Subcutaneous abdominal adipose tissue (tissue), 5 donors: Measurements from ENCODE around the gene PARP4.
A peak's percentile ranks its signal among the peaks of the same experiment; 100 is the strongest.

ENCODE experiments used
- H3K27ac ChIP-seq: one replicate; pipeline ENCODE4 v1.7.0; 2013; ENCODE audit warnings: low read depth, mild to moderate bottlenecking, inconsistent platforms, low read length, moderate library complexity
- H3K27me3 ChIP-seq, 5 donors: one replicate each; pipeline ENCODE4 v1.7.0; 2013; ENCODE audit warnings: low read length in 5 of 5, inconsistent platforms in 1 of 5; ENCODE audit not compliant: control insufficient read depth in 5 of 5, insufficient read depth in 4 of 5
- H3K36me3 ChIP-seq, 5 donors: one replicate each; pipeline ENCODE4 v1.7.0; 2013; ENCODE audit warnings: low read length in 5 of 5; ENCODE audit not compliant: control insufficient read depth in 5 of 5, insufficient read depth in 5 of 5
- H3K4me1 ChIP-seq, 5 donors: one replicate each; pipeline ENCODE4 v1.7.0; 2013; ENCODE audit warnings: low read length in 5 of 5, mild to moderate bottlenecking in 3 of 5, moderate library complexity in 1 of 5; ENCODE audit not compliant: control insufficient read depth in 5 of 5, insufficient read depth in 5 of 5
- H3K4me3 ChIP-seq, 5 donors: one replicate each; pipeline ENCODE4 v1.7.0; 2013; ENCODE audit warnings: low read length in 5 of 5, low read depth in 1 of 5
- H3K9ac ChIP-seq, 5 donors: one replicate each; pipeline ENCODE4 v1.7.0; 2013; ENCODE audit warnings: low read length in 5 of 5, mild to moderate bottlenecking in 4 of 5, moderate library complexity in 3 of 5
- H3K9me3 ChIP-seq, 5 donors: one replicate each; pipeline ENCODE4 v1.7.0; 2013; ENCODE audit warnings: low read length in 5 of 5; ENCODE audit not compliant: control insufficient read depth in 5 of 5
- donor health status: healthy.
- donor health status: healthy.
- donor health status: healthy.
- donor health status: healthy.
- donor health status: healthy.

The PARP4 gene

DNA sequence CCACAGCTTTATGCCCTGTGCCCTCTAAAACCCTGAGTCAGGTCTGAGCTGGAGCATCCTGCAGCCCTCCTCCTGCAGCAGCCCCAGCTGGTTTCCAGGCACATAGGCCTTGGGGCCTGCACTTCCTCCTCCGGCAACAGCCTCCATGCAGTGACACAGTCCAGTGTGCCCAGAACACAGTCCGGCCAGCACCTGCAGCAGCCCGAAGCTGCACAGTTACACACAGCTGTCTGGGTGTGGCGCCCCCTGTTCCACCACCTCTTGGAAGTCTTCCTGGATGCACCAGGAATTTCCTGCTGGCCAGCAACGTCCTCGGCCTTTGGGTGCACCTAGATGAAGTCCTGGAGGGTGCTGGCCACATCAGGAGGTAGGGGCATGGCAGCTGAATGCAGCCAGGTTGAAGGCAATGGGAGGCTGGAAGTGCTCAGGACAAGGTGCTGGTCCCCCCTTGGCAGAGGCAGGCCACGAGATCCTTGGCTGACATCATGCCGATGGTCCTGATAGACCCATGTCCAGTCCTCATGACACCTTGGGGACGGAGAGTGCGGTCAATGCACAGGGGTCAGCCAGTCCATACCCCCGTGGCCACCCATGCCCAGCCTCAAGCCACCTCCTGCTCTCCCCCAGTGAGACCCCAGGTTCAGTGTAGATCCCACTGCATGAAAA, 27.1 kb upstream of the PARP4 start:
- no peak overlapping the region for H3K9ac ChIP-seq
- no peaks in the 10 kb centered on the region for H3K36me3 ChIP-seq
- no peak overlapping the region for H3K27ac ChIP-seq
- no peak overlapping the region for H3K4me3 ChIP-seq
- no peaks in the 10 kb centered on the region for H3K9me3 ChIP-seq
- H3K4me1 ChIP-seq = peaks cover 0 to 10% (median 8%) of the 10 kb centered on the region in 5 donors
- peaks cover 3 to 10% (median 5%) of the 10 kb centered on the region in 5 donors for H3K27me3 ChIP-seq

DNA sequence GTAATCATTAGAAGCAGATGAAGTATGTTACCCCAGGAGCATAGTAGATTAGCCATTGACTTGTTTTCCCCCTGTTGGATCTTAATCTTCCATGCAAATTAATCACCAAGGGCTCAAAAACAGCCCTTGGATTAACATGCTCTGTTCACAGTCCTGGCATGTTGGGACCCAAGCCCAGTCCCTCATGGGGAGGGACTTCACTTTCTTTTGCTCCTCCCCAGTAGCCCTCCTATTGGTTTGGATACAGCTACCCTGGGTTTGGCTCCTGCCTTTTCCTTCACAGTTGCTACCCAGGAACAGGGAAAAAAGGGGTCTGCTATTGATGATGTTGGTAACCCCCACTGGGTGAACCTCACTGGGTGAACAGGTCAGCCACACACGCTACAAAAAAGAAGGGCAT, 16.9 kb upstream of the PARP4 start:
- Histone ChIP-seq H3K4me1 (no peaks in the 10 kb centered on the region), H3K27me3 (peaks cover 0 to 9% (median 6%) of the 10 kb centered on the region in 5 donors), H3K4me3 (no peak overlapping the region), H3K9ac (no peak overlapping the region), H3K9me3 (no peaks in the 10 kb centered on the region), H3K27ac (no peak overlapping the region), H3K36me3 (no peaks in the 10 kb centered on the region)

DNA sequence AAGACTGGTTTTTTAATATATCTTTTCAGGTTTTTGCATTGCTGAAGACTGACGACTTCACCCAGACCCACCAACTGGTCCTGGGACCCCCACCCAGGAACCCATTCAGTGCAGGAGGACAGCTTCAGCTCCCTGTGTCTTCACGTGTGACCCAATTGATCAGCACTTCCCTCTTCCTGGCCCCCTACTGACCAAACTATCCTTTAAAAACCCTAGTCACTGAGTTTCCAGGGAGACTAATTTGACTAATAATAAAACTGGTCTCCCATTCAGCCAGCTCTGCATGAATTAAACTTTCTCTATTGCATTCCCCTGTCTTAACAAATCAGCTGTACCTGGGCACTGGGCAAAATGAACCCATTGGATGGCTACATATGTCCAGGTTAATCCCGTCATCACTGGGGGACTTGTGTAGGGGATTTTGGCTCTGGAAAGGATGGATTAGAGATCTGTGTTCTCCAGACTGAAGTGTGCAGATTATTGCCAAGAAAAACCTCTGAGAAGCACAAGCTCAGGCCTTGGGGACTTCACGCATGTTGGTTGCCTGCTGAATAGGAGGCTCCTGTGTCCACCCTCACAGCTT, 16.3 kb upstream of the PARP4 start:
- Histone ChIP-seq H3K27me3 (peaks cover 0 to 9% (median 6%) of the 10 kb centered on the region in 5 donors), H3K4me3 (no peak overlapping the region), H3K4me1 (no peaks in the 10 kb centered on the region), H3K9me3 (no peaks in the 10 kb centered on the region), H3K27ac (no peak overlapping the region), H3K36me3 (no peaks in the 10 kb centered on the region), H3K9ac (no peak overlapping the region)

DNA sequence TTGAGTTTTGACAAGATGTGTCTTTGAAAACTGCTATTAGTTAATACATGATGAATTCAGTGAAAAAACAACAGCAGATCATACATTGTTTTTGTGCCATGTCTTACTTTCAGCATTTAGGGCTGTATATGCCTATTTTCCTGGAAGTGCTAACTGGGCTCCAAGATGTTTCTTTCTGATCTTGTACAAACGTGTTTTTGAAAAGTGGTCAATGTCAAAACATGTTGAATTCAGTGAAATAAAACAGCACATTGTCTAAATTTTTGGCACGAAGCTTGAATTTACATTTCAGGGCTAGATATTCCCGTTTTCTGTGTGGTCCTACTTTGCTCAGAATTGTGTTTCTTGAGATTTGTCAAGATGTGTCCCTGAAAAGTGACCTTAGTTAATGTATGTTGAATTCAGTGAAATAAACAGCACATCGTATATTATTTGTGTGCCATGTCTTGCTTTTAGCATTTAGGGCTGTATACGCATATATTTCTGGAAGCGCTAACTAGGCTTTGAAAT, 14.7 kb upstream of the PARP4 start:
- Histone ChIP-seq H3K4me1 (no peaks in the 10 kb centered on the region), H3K27me3 (peaks cover 0 to 9% (median 6%) of the 10 kb centered on the region in 5 donors), H3K4me3 (no peak overlapping the region), H3K36me3 (no peaks in the 10 kb centered on the region), H3K9me3 (no peaks in the 10 kb centered on the region), H3K27ac (no peak overlapping the region), H3K9ac (no peak overlapping the region)

DNA sequence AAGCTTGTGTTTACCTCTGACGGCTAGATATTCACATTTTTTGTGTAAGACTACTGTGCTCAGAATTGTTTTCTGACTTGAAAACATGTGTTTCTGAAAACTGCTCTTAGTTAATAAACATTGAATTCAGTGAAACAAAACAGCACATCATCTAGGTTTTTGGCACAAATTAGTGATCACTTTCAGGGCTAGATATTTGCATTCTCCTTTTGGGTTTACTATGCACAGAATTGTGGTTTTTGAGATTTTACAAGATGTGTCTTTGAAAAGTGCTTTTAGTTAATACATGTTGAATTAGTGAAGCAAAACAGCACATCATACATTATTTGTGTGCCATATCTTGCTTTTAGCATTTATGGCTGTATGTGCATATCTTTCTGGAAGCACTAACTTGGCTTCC, 8.2 kb upstream of the PARP4 start:
- Histone ChIP-seq H3K27ac (no peak overlapping the region), H3K4me1 (no peaks in the 10 kb centered on the region), H3K27me3 (no peaks in the 10 kb centered on the region), H3K9me3 (no peaks in the 10 kb centered on the region), H3K36me3 (no peaks in the 10 kb centered on the region), H3K4me3 (no peak overlapping the region), H3K9ac (no peak overlapping the region)

DNA sequence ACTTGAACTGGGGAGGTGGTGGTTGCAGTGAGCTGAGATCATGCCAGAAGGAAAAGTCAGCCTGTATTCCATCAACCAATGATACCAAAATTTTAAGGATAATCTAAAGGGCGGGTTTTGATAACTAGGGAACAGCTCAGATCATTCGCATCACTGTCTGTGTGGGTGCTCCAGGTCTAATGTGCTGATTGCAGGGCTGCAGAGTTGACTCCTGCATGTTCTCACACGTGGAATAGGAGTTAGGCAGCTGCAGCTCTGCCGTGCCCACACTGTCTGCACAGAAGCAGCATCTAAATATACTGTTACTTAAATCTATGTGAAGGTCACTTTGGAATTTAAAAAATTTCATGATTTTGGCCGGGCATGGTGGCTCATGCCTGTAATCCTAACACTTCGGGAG, 4.3 kb upstream of the PARP4 start:
- Histone ChIP-seq H3K9ac (no peak overlapping the region), H3K9me3 (no peaks in the 10 kb centered on the region), H3K4me3 (no peak overlapping the region), H3K36me3 (no peaks in the 10 kb centered on the region), H3K27ac (no peak overlapping the region), H3K27me3 (no peaks in the 10 kb centered on the region), H3K4me1 (peaks cover 0 to 6% (median 5%) of the 10 kb centered on the region in 5 donors)

DNA sequence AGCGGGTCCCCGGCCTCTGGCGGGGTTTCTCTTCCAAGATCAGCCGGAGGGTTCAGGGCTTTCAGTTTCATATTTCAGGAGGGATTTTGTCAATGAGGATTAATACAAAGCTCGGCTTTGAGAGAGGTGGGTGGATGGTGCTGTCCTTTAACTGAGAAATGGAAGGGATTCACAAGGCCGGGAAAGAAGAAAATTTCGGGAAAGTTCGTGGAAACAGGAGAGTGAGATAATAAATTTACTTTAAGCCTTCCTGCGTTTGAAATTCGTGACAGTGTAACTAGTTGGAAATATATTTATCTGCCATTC, 283 bp upstream of the PARP4 start:
- peaks cover 3 to 20% (median 19%) of the 10 kb centered on the region in 5 donors for H3K4me1 ChIP-seq
- H3K4me3 ChIP-seq = peak overlapping the region; percentile 74 to 98 (median 96)
- H3K36me3 ChIP-seq = no peaks in the 10 kb centered on the region
- H3K27me3 ChIP-seq = no peaks in the 10 kb centered on the region
- no peaks in the 10 kb centered on the region for H3K9me3 ChIP-seq
- peak overlapping the region; percentile 60 to 93 (median 89) for H3K9ac ChIP-seq
- peak overlapping the region; percentile 96 for H3K27ac ChIP-seq

DNA sequence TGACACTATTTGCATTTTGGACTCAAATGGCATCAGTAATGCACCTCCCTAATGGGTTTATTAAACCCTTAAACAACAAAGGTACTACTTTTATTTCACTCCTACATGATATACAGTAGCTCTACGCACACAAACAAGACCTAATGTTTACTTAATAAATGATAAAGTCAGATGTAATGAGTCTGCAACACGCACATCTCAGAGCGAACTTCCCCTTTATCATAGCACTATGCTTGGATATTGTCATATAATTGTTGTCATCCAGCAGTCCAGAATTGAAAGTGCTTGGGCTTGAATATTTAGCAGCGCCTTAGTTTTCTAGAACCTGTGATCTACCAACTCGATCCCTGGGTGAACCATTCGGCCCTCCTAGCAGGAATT, 772 bp downstream of the PARP4 start:
- H3K9me3 ChIP-seq = no peaks in the 10 kb centered on the region
- H3K4me3 ChIP-seq = peak overlapping the region; percentile 92 to 98 (median 96)
- peaks cover 0 to 6% (median 0%) of the 10 kb centered on the region in 5 donors for H3K36me3 ChIP-seq
- peak overlapping the region; percentile 60 to 93 (median 89) for H3K9ac ChIP-seq
- H3K4me1 ChIP-seq = peaks cover 3 to 20% (median 19%) of the 10 kb centered on the region in 5 donors
- H3K27me3 ChIP-seq = no peaks in the 10 kb centered on the region
- peak overlapping the region; percentile 96 for H3K27ac ChIP-seq

DNA sequence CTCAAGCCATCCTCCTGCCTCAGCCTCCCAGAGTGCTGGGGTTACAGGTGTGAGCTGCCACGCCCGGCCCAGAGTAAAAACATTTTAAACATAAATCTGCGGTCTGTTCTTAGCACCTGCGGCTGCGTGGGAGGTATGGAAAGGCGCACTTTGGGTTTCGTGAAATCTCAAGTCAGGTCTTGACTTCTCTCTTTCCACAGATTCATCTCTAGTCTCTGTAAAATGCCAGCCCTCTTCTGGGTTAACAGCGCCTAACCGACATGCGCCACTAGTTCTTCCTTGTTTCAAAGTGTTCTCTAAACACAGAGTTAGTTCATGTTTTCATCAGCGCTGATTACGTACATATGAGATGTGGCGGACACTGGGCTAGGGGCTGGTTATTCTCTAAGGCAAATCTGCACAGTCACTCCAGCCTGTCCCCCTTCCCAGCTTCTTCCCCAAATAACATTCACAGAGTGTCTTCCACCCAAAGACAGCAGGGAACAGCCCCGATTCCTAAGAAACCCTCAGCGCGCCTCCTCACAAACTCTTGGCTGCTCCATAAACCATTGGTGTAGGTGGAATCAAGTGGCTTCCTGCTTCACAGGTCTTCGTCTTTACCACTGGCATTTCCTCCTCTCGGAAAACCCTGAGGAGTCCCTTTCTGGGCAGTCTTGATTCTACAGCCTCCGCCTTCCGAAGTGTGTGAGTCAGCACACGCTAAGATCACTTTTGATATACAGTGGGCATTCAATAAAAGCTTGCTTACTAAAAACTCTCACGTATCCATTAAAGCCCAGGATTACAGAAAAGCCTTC, 1.4 kb downstream of the PARP4 start:
- H3K4me3 ChIP-seq = peak overlapping the region; percentile 92 to 98 (median 96)

More for the DNA sequence above, 1.4 kb downstream of the PARP4 start:
- Histone ChIP-seq H3K27me3 (no peaks in the 10 kb centered on the region), H3K4me1 (peaks cover 3 to 20% (median 19%) of the 10 kb centered on the region in 5 donors), H3K9me3 (no peaks in the 10 kb centered on the region), H3K9ac (peak overlapping the region; percentile 60 to 93 (median 89)), H3K36me3 (peaks cover 0 to 6% (median 0%) of the 10 kb centered on the region in 5 donors), H3K27ac (peak overlapping the region; percentile 96)
